Superior temporal gyrus (tissue), 1 donor: Measurements from ENCODE around the gene SERPINB6.
"Not testable (repeated sequence)": the region's sequence is repeated elsewhere in the genome, so short reads cannot be mapped to it uniquely, and the experiment has no call there.

Experiments used
- DNase-seq: peaks from one replicate; pipeline ENCODE4 v3.0.0-alpha.2; 2016; ENCODE audit errors: extremely low spot score

The SERPINB6 gene

GRCh38 chr6:2915150-2915549, 56.2 kb downstream of the SERPINB6 start:
- no peak for DNase-seq

- DNase-seq = no peak
Measured at GRCh38 chr6:2914318-2914660, 57.1 kb downstream of the SERPINB6 start.

- no peak for DNase-seq
Measured at GRCh38 chr6:2913621-2914317, 57.6 kb downstream of the SERPINB6 start.

GRCh38 chr6:2911171-2911570, 60.2 kb downstream of the SERPINB6 start:
- DNase-seq = no peak

GRCh38 chr6:2909718-2910117, 61.6 kb downstream of the SERPINB6 start:
- no peak for DNase-seq

GRCh38 chr6:2909051-2909606, 62.2 kb downstream of the SERPINB6 start:
- DNase-seq = not testable (repeated sequence)

GRCh38 chr6:2908516-2908915, 62.9 kb downstream of the SERPINB6 start:
- not testable (repeated sequence) for DNase-seq

- not testable (repeated sequence) for DNase-seq
Measured at GRCh38 chr6:2903411-2904185, 67.8 kb downstream of the SERPINB6 start.

GRCh38 chr6:2901645-2902502, 69.5 kb downstream of the SERPINB6 start:
- DNase-seq = not testable (repeated sequence)

GRCh38 chr6:2900821-2901644, 70.3 kb downstream of the SERPINB6 start:
- DNase-seq = peak; percentile 71

- no peak for DNase-seq
Measured at GRCh38 chr6:2900221-2900807, 71.1 kb downstream of the SERPINB6 start.

- DNase-seq = no peak
Measured at GRCh38 chr6:2899596-2899995, 71.8 kb downstream of the SERPINB6 start.
